ENCODE measurements around the gene EID1.

Gene EID1

GRCh38 chr15:48855501-48856440 is 22.2 kb upstream of the EID1 start:
- no peaks in the 10 kb centered on the region for H3K9me3 ChIP-seq (ENCODE audit: control insufficient read depth, low read length)
- no peak overlapping the region for H3K9ac ChIP-seq (ENCODE audit: low read length)
- H3K36me3 ChIP-seq (ENCODE audit: control insufficient read depth, insufficient read depth, low read length, severe bottlenecking), result no peaks in the 10 kb centered on the region
- H3K4me1 ChIP-seq (ENCODE audit: control insufficient read depth, insufficient read depth, low read length), result peaks cover 36% of the 10 kb centered on the region
- H3K27me3 ChIP-seq (replicated peaks; ENCODE audit: control insufficient read depth, insufficient read depth, low read length), result no peaks in the 10 kb centered on the region
- H3K4me3 ChIP-seq (ENCODE audit: low read length), result peak overlapping the region; percentile 43
- peak; percentile 73 for DNase-seq (ENCODE audit: low read depth)

GRCh38 chr15:48856942-48857341 is 21.0 kb upstream of the EID1 start:
- peak; percentile 70 for DNase-seq (ENCODE audit: low read depth)

GRCh38 chr15:48858401-48858800 is 19.5 kb upstream of the EID1 start:
- H3K4me1 ChIP-seq (ENCODE audit: control insufficient read depth, insufficient read depth, low read length), result peaks cover 36% of the 10 kb centered on the region
- no peak overlapping the region for H3K4me3 ChIP-seq (ENCODE audit: low read length)
- no peaks in the 10 kb centered on the region for H3K9me3 ChIP-seq (ENCODE audit: control insufficient read depth, low read length)
- peak overlapping the region; percentile 31 for H3K9ac ChIP-seq (ENCODE audit: low read length)
- H3K36me3 ChIP-seq (ENCODE audit: control insufficient read depth, insufficient read depth, low read length, severe bottlenecking), result no peaks in the 10 kb centered on the region
- no peaks in the 10 kb centered on the region for H3K27me3 ChIP-seq (replicated peaks; ENCODE audit: control insufficient read depth, insufficient read depth, low read length)
- DNase-seq (ENCODE audit: low read depth), result peak; percentile 37

More at GRCh38 chr15:48856942-48857341, 21.0 kb upstream of the EID1 start:
- H3K4me3 ChIP-seq (ENCODE audit: low read length), result no peak overlapping the region
- no peaks in the 10 kb centered on the region for H3K36me3 ChIP-seq (ENCODE audit: control insufficient read depth, insufficient read depth, low read length, severe bottlenecking)
- H3K9ac ChIP-seq (ENCODE audit: low read length), result peak overlapping the region; percentile 29
- H3K9me3 ChIP-seq (ENCODE audit: control insufficient read depth, low read length), result no peaks in the 10 kb centered on the region
- no peaks in the 10 kb centered on the region for H3K27me3 ChIP-seq (replicated peaks; ENCODE audit: control insufficient read depth, insufficient read depth, low read length)
- peaks cover 36% of the 10 kb centered on the region for H3K4me1 ChIP-seq (ENCODE audit: control insufficient read depth, insufficient read depth, low read length)

- Histone ChIP-seq H3K9me3 (ENCODE audit: control insufficient read depth, low read length) (no peaks in the 10 kb centered on the region), H3K4me3 (ENCODE audit: low read length) (no peak overlapping the region)
Measured at GRCh38 chr15:48859426-48859825, 18.5 kb upstream of the EID1 start.

GRCh38 chr15:48861813-48862431 is 16.0 kb upstream of the EID1 start:
- Histone ChIP-seq H3K27me3 (replicated peaks; ENCODE audit: control insufficient read depth, insufficient read depth, low read length) (no peaks in the 10 kb centered on the region), H3K9me3 (ENCODE audit: control insufficient read depth, low read length) (no peaks in the 10 kb centered on the region), H3K4me1 (ENCODE audit: control insufficient read depth, insufficient read depth, low read length) (peaks cover 30% of the 10 kb centered on the region), H3K36me3 (ENCODE audit: control insufficient read depth, insufficient read depth, low read length, severe bottlenecking) (no peaks in the 10 kb centered on the region), H3K9ac (ENCODE audit: low read length) (no peak overlapping the region), H3K4me3 (ENCODE audit: low read length) (no peak overlapping the region)
- peak; percentile 91 for DNase-seq (ENCODE audit: low read depth)

More at GRCh38 chr15:48859426-48859825, 18.5 kb upstream of the EID1 start:
- Histone ChIP-seq H3K36me3 (ENCODE audit: control insufficient read depth, insufficient read depth, low read length, severe bottlenecking) (no peaks in the 10 kb centered on the region), H3K9ac (ENCODE audit: low read length) (no peak overlapping the region), H3K27me3 (replicated peaks; ENCODE audit: control insufficient read depth, insufficient read depth, low read length) (no peaks in the 10 kb centered on the region), H3K4me1 (ENCODE audit: control insufficient read depth, insufficient read depth, low read length) (peaks cover 36% of the 10 kb centered on the region)
- DNase-seq (ENCODE audit: low read depth), result peak; percentile 13

GRCh38 chr15:48862705-48863104 is 15.2 kb upstream of the EID1 start:
- Histone ChIP-seq H3K9ac (ENCODE audit: low read length) (no peak overlapping the region), H3K4me3 (ENCODE audit: low read length) (no peak overlapping the region), H3K9me3 (ENCODE audit: control insufficient read depth, low read length) (no peaks in the 10 kb centered on the region), H3K4me1 (ENCODE audit: control insufficient read depth, insufficient read depth, low read length) (peaks cover 32% of the 10 kb centered on the region), H3K27me3 (replicated peaks; ENCODE audit: control insufficient read depth, insufficient read depth, low read length) (no peaks in the 10 kb centered on the region), H3K36me3 (ENCODE audit: control insufficient read depth, insufficient read depth, low read length, severe bottlenecking) (no peaks in the 10 kb centered on the region)
- no peak for DNase-seq (ENCODE audit: low read depth)

- peak; percentile 68 for DNase-seq (ENCODE audit: low read depth)
Measured at GRCh38 chr15:48865370-48866079, 12.4 kb upstream of the EID1 start.

GRCh38 chr15:48866141-48866563 is 11.8 kb upstream of the EID1 start:
- DNase-seq (ENCODE audit: low read depth), result peak; percentile 55
- Histone ChIP-seq H3K4me3 (ENCODE audit: low read length) (peak overlapping the region; percentile 9), H3K27me3 (replicated peaks; ENCODE audit: control insufficient read depth, insufficient read depth, low read length) (no peaks in the 10 kb centered on the region), H3K9me3 (ENCODE audit: control insufficient read depth, low read length) (no peaks in the 10 kb centered on the region), H3K36me3 (ENCODE audit: control insufficient read depth, insufficient read depth, low read length, severe bottlenecking) (no peaks in the 10 kb centered on the region), H3K9ac (ENCODE audit: low read length) (peak overlapping the region; percentile 7), H3K4me1 (ENCODE audit: control insufficient read depth, insufficient read depth, low read length) (peaks cover 37% of the 10 kb centered on the region)

More at GRCh38 chr15:48865370-48866079, 12.4 kb upstream of the EID1 start:
- H3K36me3 ChIP-seq (ENCODE audit: control insufficient read depth, insufficient read depth, low read length, severe bottlenecking), result no peaks in the 10 kb centered on the region
- H3K4me1 ChIP-seq (ENCODE audit: control insufficient read depth, insufficient read depth, low read length), result peaks cover 37% of the 10 kb centered on the region
- peak overlapping the region; percentile 9 for H3K4me3 ChIP-seq (ENCODE audit: low read length)
- no peaks in the 10 kb centered on the region for H3K9me3 ChIP-seq (ENCODE audit: control insufficient read depth, low read length)
- H3K27me3 ChIP-seq (replicated peaks; ENCODE audit: control insufficient read depth, insufficient read depth, low read length), result no peaks in the 10 kb centered on the region
- H3K9ac ChIP-seq (ENCODE audit: low read length), result no peak overlapping the region

GRCh38 chr15:48868023-48868422 is 9.9 kb upstream of the EID1 start:
- Histone ChIP-seq H3K36me3 (ENCODE audit: control insufficient read depth, insufficient read depth, low read length, severe bottlenecking) (no peaks in the 10 kb centered on the region), H3K27me3 (replicated peaks; ENCODE audit: control insufficient read depth, insufficient read depth, low read length) (no peaks in the 10 kb centered on the region), H3K9ac (ENCODE audit: low read length) (peak overlapping the region; percentile 11), H3K9me3 (ENCODE audit: control insufficient read depth, low read length) (no peaks in the 10 kb centered on the region), H3K4me3 (ENCODE audit: low read length) (no peak overlapping the region), H3K4me1 (ENCODE audit: control insufficient read depth, insufficient read depth, low read length) (peaks cover 37% of the 10 kb centered on the region)
- DNase-seq (ENCODE audit: low read depth), result peak; percentile 45

- Histone ChIP-seq H3K36me3 (ENCODE audit: control insufficient read depth, insufficient read depth, low read length, severe bottlenecking) (no peaks in the 10 kb centered on the region), H3K9me3 (ENCODE audit: control insufficient read depth, low read length) (no peaks in the 10 kb centered on the region), H3K4me3 (ENCODE audit: low read length) (no peak overlapping the region), H3K4me1 (ENCODE audit: control insufficient read depth, insufficient read depth, low read length) (peaks cover 37% of the 10 kb centered on the region), H3K27me3 (replicated peaks; ENCODE audit: control insufficient read depth, insufficient read depth, low read length) (no peaks in the 10 kb centered on the region), H3K9ac (ENCODE audit: low read length) (no peak overlapping the region)
- DNase-seq (ENCODE audit: low read depth), result peak; percentile 56
Measured at GRCh38 chr15:48868536-48868935, 9.4 kb upstream of the EID1 start.

- no peaks in the 10 kb centered on the region for H3K27me3 ChIP-seq (replicated peaks; ENCODE audit: control insufficient read depth, insufficient read depth, low read length)
- no peak overlapping the region for H3K9ac ChIP-seq (ENCODE audit: low read length)
- no peak for DNase-seq (ENCODE audit: low read depth)
- no peak overlapping the region for H3K4me3 ChIP-seq (ENCODE audit: low read length)
- H3K9me3 ChIP-seq (ENCODE audit: control insufficient read depth, low read length), result no peaks in the 10 kb centered on the region
- no peaks in the 10 kb centered on the region for H3K36me3 ChIP-seq (ENCODE audit: control insufficient read depth, insufficient read depth, low read length, severe bottlenecking)
- peaks cover 37% of the 10 kb centered on the region for H3K4me1 ChIP-seq (ENCODE audit: control insufficient read depth, insufficient read depth, low read length)
Measured at GRCh38 chr15:48869966-48870365, 8.0 kb upstream of the EID1 start.
